Fibroblast of villous mesenchyme (primary cell): ENCODE results near the gene ARHGEF39. TPM values are rescaled to one million over a fixed set of nuclear protein-coding genes. Genes with fewer than 3 reads are reported as not detected.

ENCODE experiments used
- DNase-seq: peaks from one replicate; pipeline ENCODE4 v3.0.0-alpha.2; 2010; ENCODE audit warnings: low read depth
- H3K4me3 ChIP-seq: 2 replicates; pipeline ENCODE4 v1.5.1; 2011; ENCODE audit warnings: low read depth, mild to moderate bottlenecking, low read length
- CTCF ChIP-seq: IDR thresholded peaks from 2 replicates; pipeline ENCODE4 v1.5.1; 2012; ENCODE audit warnings: low read depth, mild to moderate bottlenecking, low read length; ENCODE audit not compliant: insufficient read depth
- total RNA-seq: library from RNA; depleted of rRNA; stranded (reverse); fragments of >200 nt; gene quantifications from 2 replicates; pipeline ENCODE4 v1.2.3, GENCODE V29; 2012

Gene ARHGEF39
- total RNA-seq, 1 donor, result 3.0 TPM

GRCh38 chr9:35700942-35701341 is 35.9 kb upstream of the ARHGEF39 start:
- no peak for TF ChIP-seq CTCF
- no peak for DNase-seq
- no peak overlapping the region for H3K4me3 ChIP-seq

GRCh38 chr9:35700031-35700430 is 35.0 kb upstream of the ARHGEF39 start:
- DNase-seq, result no peak
- H3K4me3 ChIP-seq, result no peak overlapping the region
- no peak for TF ChIP-seq CTCF

- DNase-seq, result no peak
- H3K4me3 ChIP-seq, result no peak overlapping the region
- TF ChIP-seq CTCF, result no peak
Observed at GRCh38 chr9:35698231-35698630, 33.2 kb upstream of the ARHGEF39 start.

DNA sequence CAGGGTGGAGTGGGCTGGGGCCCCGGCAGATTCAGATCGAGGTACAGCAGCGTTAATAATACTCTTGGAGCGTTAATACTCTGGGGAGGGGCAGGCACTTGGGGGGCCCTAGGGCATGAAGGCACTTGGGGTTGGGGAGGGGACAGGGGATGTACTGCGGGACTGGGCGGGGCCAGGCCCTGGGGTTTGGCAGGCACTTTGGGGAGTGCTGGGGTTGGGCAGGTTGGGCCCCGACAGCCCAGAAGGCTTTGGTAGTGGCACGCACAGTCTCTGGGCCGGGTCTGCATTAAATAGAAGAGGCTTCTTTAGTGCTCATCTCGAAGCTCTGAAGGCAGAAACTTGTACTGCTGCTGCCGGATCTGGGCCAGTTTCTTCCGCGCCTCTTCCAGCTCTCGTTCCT is 32.5 kb upstream of the ARHGEF39 start:
- H3K4me3 ChIP-seq, result no peak overlapping the region
- TF ChIP-seq CTCF, result no peak
- DNase-seq, result no peak

GRCh38 chr9:35696520-35697215 is 31.7 kb upstream of the ARHGEF39 start:
- peak; percentile 63 for DNase-seq
- peak; percentile 96 for TF ChIP-seq CTCF
- H3K4me3 ChIP-seq, result no peak overlapping the region

- no peak for TF ChIP-seq CTCF
- H3K4me3 ChIP-seq, result no peak overlapping the region
- DNase-seq, result no peak
Observed at GRCh38 chr9:35695943-35696401, 31.0 kb upstream of the ARHGEF39 start.
